ENCODE results near the gene GRM4.

DNA sequence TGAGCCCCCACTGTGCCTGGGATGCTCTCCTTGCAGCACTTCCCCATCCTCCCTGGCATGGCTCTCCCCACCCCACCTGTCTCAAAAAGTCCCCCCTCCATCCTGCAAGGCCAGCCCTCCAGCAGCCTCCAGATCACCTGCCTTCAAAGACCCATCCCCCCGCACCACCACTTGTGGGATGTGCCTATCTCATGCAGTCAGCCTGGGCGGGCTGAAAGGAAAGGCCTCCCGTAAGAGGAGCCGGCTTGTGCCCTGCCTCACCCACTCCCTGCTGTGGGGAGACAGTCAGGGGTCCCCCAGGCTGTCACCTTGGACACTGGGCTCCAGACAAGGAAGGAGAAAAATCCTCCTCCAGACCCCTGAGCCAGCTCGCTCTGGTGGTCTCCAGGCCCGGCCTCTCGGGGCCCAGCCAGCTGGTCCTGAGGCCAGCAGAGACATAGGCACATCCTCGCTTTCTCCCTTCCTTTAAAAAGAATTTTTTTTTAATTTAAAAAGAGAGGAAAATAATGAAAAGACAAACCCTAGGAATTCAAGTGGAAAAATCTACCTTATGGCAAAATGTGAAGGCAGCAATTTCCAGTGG, 77.3 kb downstream of the GRM4 start:
- TF ChIP-seq ASH2L (IDR thresholded peaks at IDR 0.05; ENCODE audit: borderline replicate concordance, low read depth) (no peak), POLR2A (IDR thresholded peaks at IDR 0.05; ENCODE audit: low read depth, low read length) (no peak)

All from GM12878 (cell line).